DND-41 (cell line): ENCODE data around the gene PRKCA.

Experiments
- ATAC-seq: fragments of 200-7000 bp; cut with Tn5 transposase; 3 replicates; pipeline ENCODE4 v1.9.1; 2021; ENCODE audit warnings: low read depth; ENCODE audit not compliant: insufficient read depth
- DNase-seq: peaks from one replicate; pipeline ENCODE4 v3.0.0-alpha.2; 2020
- H2AFZ ChIP-seq: 2 replicates; pipeline ENCODE4 v1.6.0; 2012; ENCODE audit warnings: low read depth, low read length
- H3K27ac ChIP-seq: 2 replicates; pipeline ENCODE4 v1.5.1; 2012; ENCODE audit warnings: low read length, inconsistent platforms
- H3K27me3 ChIP-seq: fragments of 200-600 bp; sonication (generic); 2 replicates; pipeline ENCODE4 v1.6.0; 2012; ENCODE audit warnings: low read length, mild to moderate bottlenecking, inconsistent platforms; ENCODE audit not compliant: insufficient read depth, poor library complexity
- H3K36me3 ChIP-seq: 2 replicates; pipeline ENCODE4 v1.5.1; 2012; ENCODE audit warnings: low read length, inconsistent platforms; ENCODE audit not compliant: insufficient read depth
- H3K4me1 ChIP-seq: 2 replicates; pipeline ENCODE4 v1.5.1; 2012; ENCODE audit warnings: mild to moderate bottlenecking, low read length; ENCODE audit not compliant: insufficient read depth
- H3K4me2 ChIP-seq: 2 replicates; pipeline ENCODE4 v1.6.0; 2012; ENCODE audit warnings: mild to moderate bottlenecking, moderate library complexity, low read length, inconsistent platforms; ENCODE audit not compliant: insufficient read depth
- H3K4me3 ChIP-seq, 2 experiments: fragments of 200-600 bp in 1 of 2; shearing (Covaris generic) in 1 of 2; 2 replicates each; pipeline ENCODE4 v1.5.1; 2012 to 2016; ENCODE audit warnings: inconsistent platforms in 2 of 2, low read length in 2 of 2, mild to moderate bottlenecking in 2 of 2, low read depth in 1 of 2, moderate library complexity in 1 of 2
- H3K79me2 ChIP-seq: 2 replicates; pipeline ENCODE4 v1.6.0; 2012; ENCODE audit warnings: low read length, inconsistent platforms; ENCODE audit not compliant: insufficient read depth
- H3K9ac ChIP-seq: 2 replicates; pipeline ENCODE4 v1.6.0; 2012; ENCODE audit warnings: low read depth, mild to moderate bottlenecking, inconsistent platforms, low read length, moderate library complexity
- H3K9me3 ChIP-seq: 2 replicates; pipeline ENCODE4 v1.5.1; 2012; ENCODE audit warnings: low read length, moderate library complexity, mild to moderate bottlenecking, inconsistent platforms; ENCODE audit not compliant: insufficient read depth, severe bottlenecking
- H4K20me1 ChIP-seq: 2 replicates; pipeline ENCODE4 v1.6.0; 2012; ENCODE audit warnings: low read length; ENCODE audit not compliant: insufficient read depth
- EZH2 ChIP-seq: IDR thresholded peaks from 3 replicates; pipeline ENCODE4 v1.6.1; 2012; ENCODE audit warnings: borderline replicate concordance, low read depth, mild to moderate bottlenecking, moderate library complexity, low read length, inconsistent platforms; ENCODE audit not compliant: severe bottlenecking
- TF ChIP-seq, protein P1 (sequence below): IDR thresholded peaks from 2 replicates; pipeline ENCODE4 v1.5.1; 2012; ENCODE audit warnings: borderline replicate concordance, low read length, moderate library complexity, mild to moderate bottlenecking; ENCODE audit not compliant: poor library complexity, severe bottlenecking; ENCODE audit errors: extremely low read depth

Gene PRKCA

GRCh38 chr17:66578781-66579489 lies 276.5 kb downstream of the PRKCA start:
- Histone ChIP-seq H3K4me1 (no peaks in the 10 kb centered on the region), H2AFZ (no peak overlapping the region), H3K9ac (no peak overlapping the region), H3K9me3 (no peaks in the 10 kb centered on the region), H3K36me3 (no peaks in the 10 kb centered on the region), H3K79me2 (no peaks in the 10 kb centered on the region), H4K20me1 (no peaks in the 10 kb centered on the region), H3K27ac (no peak overlapping the region), H3K27me3 (no peaks in the 10 kb centered on the region), H3K4me3 (no peak overlapping the region), H3K4me2 (no peak overlapping the region)
- ATAC-seq (no peak), DNase-seq (no peak)
- TF ChIP-seq, protein P1, sequence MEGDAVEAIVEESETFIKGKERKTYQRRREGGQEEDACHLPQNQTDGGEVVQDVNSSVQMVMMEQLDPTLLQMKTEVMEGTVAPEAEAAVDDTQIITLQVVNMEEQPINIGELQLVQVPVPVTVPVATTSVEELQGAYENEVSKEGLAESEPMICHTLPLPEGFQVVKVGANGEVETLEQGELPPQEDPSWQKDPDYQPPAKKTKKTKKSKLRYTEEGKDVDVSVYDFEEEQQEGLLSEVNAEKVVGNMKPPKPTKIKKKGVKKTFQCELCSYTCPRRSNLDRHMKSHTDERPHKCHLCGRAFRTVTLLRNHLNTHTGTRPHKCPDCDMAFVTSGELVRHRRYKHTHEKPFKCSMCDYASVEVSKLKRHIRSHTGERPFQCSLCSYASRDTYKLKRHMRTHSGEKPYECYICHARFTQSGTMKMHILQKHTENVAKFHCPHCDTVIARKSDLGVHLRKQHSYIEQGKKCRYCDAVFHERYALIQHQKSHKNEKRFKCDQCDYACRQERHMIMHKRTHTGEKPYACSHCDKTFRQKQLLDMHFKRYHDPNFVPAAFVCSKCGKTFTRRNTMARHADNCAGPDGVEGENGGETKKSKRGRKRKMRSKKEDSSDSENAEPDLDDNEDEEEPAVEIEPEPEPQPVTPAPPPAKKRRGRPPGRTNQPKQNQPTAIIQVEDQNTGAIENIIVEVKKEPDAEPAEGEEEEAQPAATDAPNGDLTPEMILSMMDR: no peak
- TF ChIP-seq EZH2: no peak

DNA sequence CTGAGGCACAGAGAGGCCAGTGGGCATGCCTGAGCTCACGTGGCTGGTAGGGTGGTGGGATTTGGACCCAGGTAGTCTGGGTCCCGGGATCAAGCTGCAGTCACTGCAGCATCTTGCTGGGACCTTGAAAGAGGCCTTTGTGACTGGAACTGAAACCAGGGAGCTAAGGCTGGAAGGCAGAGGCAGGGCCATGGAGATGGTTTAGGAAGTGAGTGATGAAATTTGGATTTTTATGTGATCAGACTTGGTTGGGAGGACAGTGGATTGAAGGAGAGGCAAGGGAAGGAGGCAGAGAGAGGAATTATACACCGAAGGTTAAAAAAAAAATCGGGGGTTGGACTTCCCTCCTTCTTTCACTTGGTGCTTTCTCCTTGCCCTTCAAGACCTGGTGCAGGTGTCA lies 277.1 kb downstream of the PRKCA start:
- Histone ChIP-seq H3K27ac (no peak overlapping the region), H3K4me2 (no peak overlapping the region), H4K20me1 (no peaks in the 10 kb centered on the region), H3K4me1 (no peaks in the 10 kb centered on the region), H3K9me3 (no peaks in the 10 kb centered on the region), H3K9ac (no peak overlapping the region), H3K36me3 (no peaks in the 10 kb centered on the region), H3K27me3 (no peaks in the 10 kb centered on the region), H2AFZ (no peak overlapping the region), H3K79me2 (no peaks in the 10 kb centered on the region), H3K4me3 (no peak overlapping the region)
- no peak for ATAC-seq
- no peak for DNase-seq
- TF ChIP-seq EZH2: no peak
- TF ChIP-seq, protein P1: no peak

GRCh38 chr17:66580184-66580955 lies 278.0 kb downstream of the PRKCA start:
- Histone ChIP-seq H3K27me3 (no peaks in the 10 kb centered on the region), H3K4me2 (no peak overlapping the region)

More at GRCh38 chr17:66580184-66580955, 278.0 kb downstream of the PRKCA start:
- no peak for DNase-seq
- H4K20me1 ChIP-seq: no peaks in the 10 kb centered on the region
- no peaks in the 10 kb centered on the region for H3K9me3 ChIP-seq
- no peaks in the 10 kb centered on the region for H3K4me1 ChIP-seq
- no peaks in the 10 kb centered on the region for H3K36me3 ChIP-seq
- no peak overlapping the region for H3K27ac ChIP-seq
- H3K9ac ChIP-seq: no peak overlapping the region
- TF ChIP-seq, protein P1: no peak
- TF ChIP-seq EZH2: no peak
- no peak overlapping the region for H2AFZ ChIP-seq
- ATAC-seq: no peak
- no peak overlapping the region for H3K4me3 ChIP-seq
- no peaks in the 10 kb centered on the region for H3K79me2 ChIP-seq
